Neural cell (in vitro differentiated cells): Measurements from ENCODE around the gene ERC2. TPM values are rescaled to one million over a fixed set of nuclear protein-coding genes. Genes with fewer than 3 reads are reported as not detected.
"Not testable (repeated sequence)": the region's sequence is repeated elsewhere in the genome, so short reads cannot be mapped to it uniquely, and the experiment has no call there.

Source experiments
- H2AFZ ChIP-seq: fragments of 200-600, 300-800 bp; sonication (generic), shearing (Covaris generic); 2 replicates; pipeline ENCODE4 v1.6.0; 2014; ENCODE audit warnings: low read depth, mild to moderate bottlenecking, antibody characterized with exemption, low read length, moderate library complexity
- H3F3A ChIP-seq: fragments of 200-600 bp; shearing (Covaris generic); 2 replicates; pipeline ENCODE4 v1.6.1; 2016; ENCODE audit warnings: mild to moderate bottlenecking, moderate library complexity, mixed read lengths, antibody characterized with exemption, low read length; ENCODE audit not compliant: insufficient read depth, poor library complexity, severe bottlenecking
- H3K27ac ChIP-seq: fragments of 200-600, 300-800 bp; sonication (generic), shearing (Covaris generic); 2 replicates; pipeline ENCODE4 v1.5.1; 2014; ENCODE audit warnings: mild to moderate bottlenecking, low read length, moderate library complexity
- H3K27me3 ChIP-seq: fragments of 300-800, 200-600 bp; sonication (generic), shearing (Covaris generic); 2 replicates; pipeline ENCODE4 v1.6.0; 2014; ENCODE audit warnings: mild to moderate bottlenecking, low read depth, low read length, moderate library complexity; ENCODE audit not compliant: insufficient read depth
- H3K36me3 ChIP-seq: fragments of 300-800, 200-600 bp; sonication (generic), shearing (Covaris generic); 2 replicates; pipeline ENCODE4 v1.5.1; 2014; ENCODE audit warnings: mild to moderate bottlenecking, antibody characterized with exemption, low read length, moderate library complexity; ENCODE audit not compliant: insufficient read depth
- H3K4me2 ChIP-seq: fragments of 300-800, 200-600 bp; sonication (generic), shearing (Covaris generic); 2 replicates; pipeline ENCODE4 v1.6.0; 2014; ENCODE audit warnings: mild to moderate bottlenecking, low read length
- H3K4me3 ChIP-seq: fragments of 300-800, 200-600 bp; sonication (generic), shearing (Covaris generic); 2 replicates; pipeline ENCODE4 v1.5.1; 2014; ENCODE audit warnings: mild to moderate bottlenecking, low read length, moderate library complexity
- H3K79me2 ChIP-seq: fragments of 200-600 bp; shearing (Covaris generic); replicated peaks from 2 replicates; pipeline ENCODE4 v1.6.0; 2014; ENCODE audit warnings: mild to moderate bottlenecking, low read length, moderate library complexity; ENCODE audit not compliant: insufficient read depth
- H3K9ac ChIP-seq: fragments of 300-800, 200-600 bp; sonication (generic), shearing (Covaris generic); 2 replicates; pipeline ENCODE4 v1.6.1; 2016; ENCODE audit warnings: mild to moderate bottlenecking, low read length, mixed read lengths
- H3K9me2 ChIP-seq: fragments of 200-600 bp; shearing (Covaris generic); 2 replicates; pipeline ENCODE4 v1.6.1; 2016; ENCODE audit warnings: mild to moderate bottlenecking, low read length, mixed read lengths; ENCODE audit not compliant: insufficient read depth
- H3K9me3 ChIP-seq: fragments of 200-600, 300-800 bp; sonication (generic), shearing (Covaris generic); 2 replicates; pipeline ENCODE4 v1.6.1; 2016; ENCODE audit warnings: mild to moderate bottlenecking, mixed run types, low read length, moderate library complexity, mixed read lengths
- H4K20me1 ChIP-seq: fragments of 200-600 bp; shearing (Covaris generic); 2 replicates; pipeline ENCODE4 v1.6.1; 2016; ENCODE audit warnings: mild to moderate bottlenecking, mixed run types; ENCODE audit not compliant: insufficient read depth
- EP300 ChIP-seq: fragments of 450-650 bp; conservative IDR thresholded peaks from 2 replicates; pipeline ENCODE4 v1.6.1; 2014; ENCODE audit warnings: antibody characterized with exemption, mild to moderate bottlenecking, moderate library complexity; ENCODE audit not compliant: poor library complexity, severe bottlenecking
- EZH2 ChIP-seq: fragments of 200-600, 300-800 bp; shearing (Covaris generic), sonication (generic); IDR thresholded peaks from 2 replicates; pipeline ENCODE4 v1.6.1; 2014; ENCODE audit warnings: antibody characterized with exemption, low read length, borderline replicate concordance, mild to moderate bottlenecking; ENCODE audit not compliant: insufficient read depth, poor library complexity, severe bottlenecking
- MXI1 ChIP-seq: fragments of 450-650 bp; conservative IDR thresholded peaks from 2 replicates; pipeline ENCODE4 v1.6.1; 2014; ENCODE audit warnings: antibody characterized with exemption, mild to moderate bottlenecking; ENCODE audit not compliant: poor library complexity, severe bottlenecking
- POLR2AphosphoS5 ChIP-seq: IDR thresholded peaks from 2 replicates; pipeline ENCODE4 v1.6.1; 2012
- RAD21 ChIP-seq: fragments of 450-650 bp; conservative IDR thresholded peaks from 2 replicates; pipeline ENCODE4 v1.6.1; 2014; ENCODE audit warnings: antibody characterized with exemption, mild to moderate bottlenecking, moderate library complexity
- REST ChIP-seq: IDR thresholded peaks from 2 replicates; pipeline ENCODE4 v1.6.1; 2012; ENCODE audit warnings: borderline replicate concordance
- SMC3 ChIP-seq: fragments of 450-650 bp; conservative IDR thresholded peaks from 2 replicates; pipeline ENCODE4 v1.6.1; 2014; ENCODE audit warnings: antibody characterized with exemption, mild to moderate bottlenecking, moderate library complexity; ENCODE audit not compliant: poor library complexity
- TAF1 ChIP-seq: IDR thresholded peaks from 2 replicates; pipeline ENCODE4 v1.6.1; 2012; ENCODE audit warnings: low read depth
- polyA plus RNA-seq: library from polyadenylated mRNA; depleted of rRNA; stranded (reverse); fragments of >200 nt; gene quantifications from 2 replicates; pipeline ENCODE4 v1.2.3, GENCODE V29; 2014
- TF ChIP-seq, protein P1 (sequence below): fragments of 450-650 bp; IDR thresholded peaks from 2 replicates; pipeline ENCODE4 v1.5.1; 2014; ENCODE audit warnings: antibody characterized with exemption, mild to moderate bottlenecking, moderate library complexity; ENCODE audit not compliant: poor library complexity, severe bottlenecking

The ERC2 gene
- polyA plus RNA-seq, 1 donor from 2014 or later: 60.4 TPM

- no peaks in the 10 kb centered on the region for H4K20me1 ChIP-seq
- H3K9ac ChIP-seq: no peak overlapping the region
- H3K27me3 ChIP-seq: no peaks in the 10 kb centered on the region
- no peak overlapping the region for H3K4me2 ChIP-seq
- no peaks in the 10 kb centered on the region for H3K9me3 ChIP-seq
- H2AFZ ChIP-seq: no peak overlapping the region
- no peak overlapping the region for H3K27ac ChIP-seq
- no peaks in the 10 kb centered on the region for H3K36me3 ChIP-seq
- TF ChIP-seq, protein P1, sequence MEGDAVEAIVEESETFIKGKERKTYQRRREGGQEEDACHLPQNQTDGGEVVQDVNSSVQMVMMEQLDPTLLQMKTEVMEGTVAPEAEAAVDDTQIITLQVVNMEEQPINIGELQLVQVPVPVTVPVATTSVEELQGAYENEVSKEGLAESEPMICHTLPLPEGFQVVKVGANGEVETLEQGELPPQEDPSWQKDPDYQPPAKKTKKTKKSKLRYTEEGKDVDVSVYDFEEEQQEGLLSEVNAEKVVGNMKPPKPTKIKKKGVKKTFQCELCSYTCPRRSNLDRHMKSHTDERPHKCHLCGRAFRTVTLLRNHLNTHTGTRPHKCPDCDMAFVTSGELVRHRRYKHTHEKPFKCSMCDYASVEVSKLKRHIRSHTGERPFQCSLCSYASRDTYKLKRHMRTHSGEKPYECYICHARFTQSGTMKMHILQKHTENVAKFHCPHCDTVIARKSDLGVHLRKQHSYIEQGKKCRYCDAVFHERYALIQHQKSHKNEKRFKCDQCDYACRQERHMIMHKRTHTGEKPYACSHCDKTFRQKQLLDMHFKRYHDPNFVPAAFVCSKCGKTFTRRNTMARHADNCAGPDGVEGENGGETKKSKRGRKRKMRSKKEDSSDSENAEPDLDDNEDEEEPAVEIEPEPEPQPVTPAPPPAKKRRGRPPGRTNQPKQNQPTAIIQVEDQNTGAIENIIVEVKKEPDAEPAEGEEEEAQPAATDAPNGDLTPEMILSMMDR: no peak
- no peak for TF ChIP-seq TAF1
- no peak for TF ChIP-seq POLR2AphosphoS5
- TF ChIP-seq REST: no peak
- TF ChIP-seq RAD21: no peak
- TF ChIP-seq EP300: no peak
- no peak for TF ChIP-seq SMC3
- TF ChIP-seq MXI1: no peak
- no peak for TF ChIP-seq EZH2
- no peak overlapping the region for H3K4me3 ChIP-seq
- H3K79me2 ChIP-seq: no peaks in the 10 kb centered on the region
- H3K9me2 ChIP-seq: no peaks in the 10 kb centered on the region
- H3F3A ChIP-seq: no peaks in the 10 kb centered on the region
Measured at GRCh38 chr3:56022619-56023018, 445.6 kb downstream of the ERC2 start.

- no peak overlapping the region for H2AFZ ChIP-seq
- H3K9me2 ChIP-seq: no peaks in the 10 kb centered on the region
- H3K27me3 ChIP-seq: no peaks in the 10 kb centered on the region
- H3K4me3 ChIP-seq: no peak overlapping the region
- H3F3A ChIP-seq: no peaks in the 10 kb centered on the region
- H3K9ac ChIP-seq: no peak overlapping the region
- TF ChIP-seq, protein P1: no peak
- TF ChIP-seq EZH2 (no peak), RAD21 (no peak), SMC3 (no peak), POLR2AphosphoS5 (no peak), REST (no peak), MXI1 (no peak), TAF1 (no peak), EP300 (no peak)
- no peaks in the 10 kb centered on the region for H3K9me3 ChIP-seq
- H3K36me3 ChIP-seq: no peaks in the 10 kb centered on the region
- H4K20me1 ChIP-seq: no peaks in the 10 kb centered on the region
- H3K27ac ChIP-seq: no peak overlapping the region
- H3K79me2 ChIP-seq: no peaks in the 10 kb centered on the region
- H3K4me2 ChIP-seq: no peak overlapping the region
Measured at GRCh38 chr3:56019490-56020146, 448.6 kb downstream of the ERC2 start.

DNA sequence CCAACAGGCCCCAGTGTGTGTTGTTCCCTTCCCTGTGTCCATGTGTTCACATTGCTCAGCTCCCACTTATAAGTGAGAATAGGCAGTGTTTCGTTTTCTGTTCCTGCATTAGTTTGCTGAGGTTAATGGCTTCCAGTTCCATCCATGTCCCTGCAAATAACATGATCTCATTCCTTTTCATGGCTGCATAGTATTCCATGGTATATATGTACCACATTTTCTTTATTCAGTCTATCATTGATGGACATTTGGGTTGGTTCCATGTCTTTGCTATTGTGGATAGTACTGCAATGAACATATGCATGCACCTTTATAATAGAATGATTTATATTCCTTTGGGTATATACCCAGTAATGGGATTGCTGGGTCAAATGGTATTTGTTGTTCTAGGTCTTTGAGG, 452.9 kb downstream of the ERC2 start:
- not testable (repeated sequence) for H3K9me3 ChIP-seq, H3F3A ChIP-seq, H3K36me3 ChIP-seq, H3K79me2 ChIP-seq, H3K4me3 ChIP-seq, H3K9me2 ChIP-seq, H4K20me1 ChIP-seq, H3K27me3 ChIP-seq, H3K4me2 ChIP-seq, H3K27ac ChIP-seq, H3K9ac ChIP-seq, H2AFZ ChIP-seq
